Measurements from ENCODE around the gene STIL. TPM values are rescaled to one million over a fixed set of nuclear protein-coding genes. Genes with fewer than 3 reads are reported as not detected.

Gene STIL
- polyA plus RNA-seq, 2 of the 4 experiments (the other 2 are of a cell fraction): 10.1 to 21.7 TPM

- 59% methylated on average over 14 of the region's 44 CpGs for WGBS (ENCODE audit: missing lambda C conversion rate)
- CTCF ChIA-PET: no interaction called here
- H3K4me1 ChIP-seq: peaks cover 8% of the 10 kb centered on the region; the same call in 1 of the 3 replicates
- H3K9me3 ChIP-seq: no peaks in the 10 kb centered on the region
- no peak overlapping the region for H3K27ac ChIP-seq
- ATAC-seq (peak in 1 of 2 experiments; percentile 30; a peak in 1 of 6 replicates), FAIRE-seq (no peak), DNase-seq (ENCODE audit: low read depth in 1 of 2, low spot score in 1 of 2) (no peak)
- H3K4me2 ChIP-seq: peak overlapping the region; percentile 95
- H3K4me3 ChIP-seq: peak overlapping the region; percentile 49; the same call in 2 of the 3 replicates
- TF ChIP-seq GATA3 (IDR thresholded peaks at IDR 0.05; ENCODE audit: borderline replicate concordance): no peak
- no peak for TF ChIP-seq ESRRA (IDR thresholded peaks at IDR 0.05; ENCODE audit: borderline replicate concordance, low read length)
- TF ChIP-seq HMGXB4 (CRISPR knock-in tag; IDR thresholded peaks at IDR 0.05; ENCODE audit: borderline replicate concordance): no peak
- TF ChIP-seq EHMT2 (IDR thresholded peaks at IDR 0.05; ENCODE audit: low read depth): no peak
- TF ChIP-seq, protein P1, sequence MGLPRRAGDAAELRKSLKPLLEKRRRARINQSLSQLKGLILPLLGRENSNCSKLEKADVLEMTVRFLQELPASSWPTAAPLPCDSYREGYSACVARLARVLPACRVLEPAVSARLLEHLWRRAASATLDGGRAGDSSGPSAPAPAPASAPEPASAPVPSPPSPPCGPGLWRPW (IDR thresholded peaks at IDR 0.05): no peak
- no peak for TF ChIP-seq MAZ (IDR thresholded peaks at IDR 0.05; ENCODE audit: borderline replicate concordance, low read depth, low read length)
- TF ChIP-seq RNF2 (IDR thresholded peaks at IDR 0.05; ENCODE audit: borderline replicate concordance, low read depth): no peak
- TF ChIP-seq, protein P2, sequence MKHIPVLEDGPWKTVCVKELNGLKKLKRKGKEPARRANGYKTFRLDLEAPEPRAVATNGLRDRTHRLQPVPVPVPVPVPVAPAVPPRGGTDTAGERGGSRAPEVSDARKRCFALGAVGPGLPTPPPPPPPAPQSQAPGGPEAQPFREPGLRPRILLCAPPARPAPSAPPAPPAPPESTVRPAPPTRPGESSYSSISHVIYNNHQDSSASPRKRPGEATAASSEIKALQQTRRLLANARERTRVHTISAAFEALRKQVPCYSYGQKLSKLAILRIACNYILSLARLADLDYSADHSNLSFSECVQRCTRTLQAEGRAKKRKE (CRISPR knock-in tag; IDR thresholded peaks at IDR 0.05; ENCODE audit: low read depth): no peak
- TF ChIP-seq POLR2AphosphoS2 (conservative IDR thresholded peaks at IDR 0.05; ENCODE audit: low read length): no peak
- TF ChIP-seq HEYL (CRISPR knock-in tag; IDR thresholded peaks at IDR 0.05): no peak
- no peak for TF ChIP-seq ZSCAN20 (CRISPR knock-in tag; IDR thresholded peaks at IDR 0.05)
- no peak for TF ChIP-seq CHD4 (IDR thresholded peaks at IDR 0.05; ENCODE audit: borderline replicate concordance)
- TF ChIP-seq FOSB (CRISPR knock-in tag; IDR thresholded peaks at IDR 0.05): no peak
- TF ChIP-seq EP300 (IDR thresholded peaks at IDR 0.05): no peak
- TF ChIP-seq PHF8 (IDR thresholded peaks at IDR 0.05; ENCODE audit: borderline replicate concordance, low read depth): no peak
- TF ChIP-seq CBX2 (IDR thresholded peaks at IDR 0.05; ENCODE audit: borderline replicate concordance, low read depth): no peak
- no peak for TF ChIP-seq SMC3 (IDR thresholded peaks at IDR 0.05)
- no peak for TF ChIP-seq FOXS1 (CRISPR knock-in tag; IDR thresholded peaks at IDR 0.05)
- POLR2A ChIA-PET: no interaction called here
Measured at GRCh38 chr1:47230692-47231300, 83.2 kb downstream of the STIL start.

DNA sequence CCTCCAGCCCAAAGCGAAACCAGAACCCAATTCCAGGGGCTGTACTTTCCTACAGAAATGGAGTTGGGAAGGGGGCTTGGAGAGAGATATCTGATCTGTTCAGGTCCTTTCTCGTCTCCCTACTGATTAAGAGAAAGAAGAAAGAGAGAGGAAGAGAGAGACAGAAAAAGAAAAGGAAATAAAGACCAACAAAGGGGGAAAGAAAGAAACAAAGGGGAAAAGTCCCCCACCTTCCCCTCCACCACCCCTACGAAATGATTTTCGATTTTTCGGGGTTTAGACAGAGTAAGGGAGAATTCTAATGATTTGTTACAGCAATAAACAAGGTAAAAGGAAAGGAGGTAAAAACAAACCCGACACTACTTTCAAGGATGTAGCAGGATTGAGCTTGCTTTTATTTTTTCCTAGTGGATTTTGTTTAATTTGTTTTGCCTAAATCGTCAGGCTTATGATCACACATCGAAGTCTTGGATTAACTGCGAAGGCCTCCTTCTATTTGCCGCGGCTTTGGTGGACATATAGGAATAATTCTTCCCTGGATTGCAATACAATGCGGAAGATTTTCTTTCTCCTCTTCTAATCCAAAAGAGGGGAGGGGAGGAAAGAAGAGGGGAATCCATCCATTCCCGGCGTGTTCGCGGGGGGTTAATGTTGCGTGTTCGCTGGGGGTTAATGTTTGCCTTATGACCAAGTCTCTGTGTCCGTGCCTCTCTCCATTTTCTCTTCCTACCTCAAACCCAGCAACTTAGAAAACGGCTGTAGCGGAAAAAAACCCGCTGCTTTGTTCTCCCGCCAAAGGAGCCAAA is 83.9 kb downstream of the STIL start:
- FAIRE-seq (no peak), DNase-seq (ENCODE audit: low read depth in 1 of 2, low spot score in 1 of 2) (no peak), ATAC-seq (no peak)
- Histone ChIP-seq H3K4me3 (no peak overlapping the region), H3K4me2 (no peak overlapping the region), H3K27ac (no peak overlapping the region), H3K9me3 (no peaks in the 10 kb centered on the region), H3K4me1 (peaks cover 8% of the 10 kb centered on the region; the same call in 1 of the 3 replicates)
- ChIA-PET POLR2A (no interaction called here), CTCF (no interaction called here)
- WGBS (ENCODE audit: missing lambda C conversion rate): 71% methylated on average over 23 of the region's 23 CpGs
- TF ChIP-seq RAD21 (conservative IDR thresholded peaks at IDR 0.05 in 1 of 2, IDR thresholded peaks at IDR 0.05 in 1 of 2) (no peak), NPAS2 (CRISPR knock-in tag; IDR thresholded peaks at IDR 0.05; ENCODE audit: borderline replicate concordance) (no peak), ZFP36 (IDR thresholded peaks at IDR 0.05; ENCODE audit: borderline replicate concordance, partially characterized antibody) (no peak), EHMT2 (IDR thresholded peaks at IDR 0.05; ENCODE audit: low read depth) (no peak), HOXB5 (CRISPR knock-in tag; IDR thresholded peaks at IDR 0.05) (no peak), RCOR1 (IDR thresholded peaks at IDR 0.05; ENCODE audit: low read depth, low read length) (no peak), TFCP2L1 (CRISPR knock-in tag; IDR thresholded peaks at IDR 0.05) (no peak), RFX5 (IDR thresholded peaks at IDR 0.05) (no peak), MAZ (IDR thresholded peaks at IDR 0.05; ENCODE audit: borderline replicate concordance, low read depth, low read length) (no peak), CBX8 (IDR thresholded peaks at IDR 0.05) (no peak; the same call in 1 of the 2 replicates), EP300 (IDR thresholded peaks at IDR 0.05) (no peak), ESRRA (IDR thresholded peaks at IDR 0.05; ENCODE audit: borderline replicate concordance, low read length) (no peak), FOSL2 (IDR thresholded peaks at IDR 0.05) (no peak), FOSL2 (CRISPR knock-in tag; IDR thresholded peaks at IDR 0.05) (no peak), MYC (IDR thresholded peaks at IDR 0.05; ENCODE audit: borderline replicate concordance, low read length) (no peak), FOSB (CRISPR knock-in tag; IDR thresholded peaks at IDR 0.05) (no peak), JUNB (IDR thresholded peaks at IDR 0.05) (no peak)
- TF ChIP-seq, protein P2 (CRISPR knock-in tag; IDR thresholded peaks at IDR 0.05; ENCODE audit: low read depth): no peak
- TF ChIP-seq, protein P3, sequence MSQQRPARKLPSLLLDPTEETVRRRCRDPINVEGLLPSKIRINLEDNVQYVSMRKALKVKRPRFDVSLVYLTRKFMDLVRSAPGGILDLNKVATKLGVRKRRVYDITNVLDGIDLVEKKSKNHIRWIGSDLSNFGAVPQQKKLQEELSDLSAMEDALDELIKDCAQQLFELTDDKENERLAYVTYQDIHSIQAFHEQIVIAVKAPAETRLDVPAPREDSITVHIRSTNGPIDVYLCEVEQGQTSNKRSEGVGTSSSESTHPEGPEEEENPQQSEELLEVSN (IDR thresholded peaks at IDR 0.05; ENCODE audit: borderline replicate concordance, low read depth): no peak

All from A549 (cell line).